Liver (tissue), 9 donors: ENCODE measurements around the gene MAP4K1. TPM values are rescaled to one million over a fixed set of nuclear protein-coding genes. Genes with fewer than 3 reads are reported as not detected.

ENCODE experiments used
- DNase-seq: peaks from one replicate; pipeline ENCODE4 v3.0.0-alpha.2; 2017; ENCODE audit warnings: low spot score
- H3K27ac ChIP-seq, 2 donors: one replicate each; pipeline ENCODE4 v1.7.0; 2013; ENCODE audit warnings: inconsistent platforms in 2 of 2, low read length in 2 of 2, control low read depth in 1 of 2, low read depth in 1 of 2, mild to moderate bottlenecking in 1 of 2
- H3K27me3 ChIP-seq, 4 donors: one replicate each; pipeline versions ENCODE4 v1.6.1 to v1.7.0; 2013; ENCODE audit warnings: low read length in 3 of 4, inconsistent platforms in 1 of 4, mild to moderate bottlenecking in 1 of 4, moderate library complexity in 1 of 4; ENCODE audit not compliant: control insufficient read depth in 4 of 4, insufficient read depth in 4 of 4
- H3K36me3 ChIP-seq, 4 donors: one replicate each; pipeline versions ENCODE4 v1.6.1 to v1.7.0; 2013; ENCODE audit warnings: low read length in 3 of 4, mild to moderate bottlenecking in 3 of 4, low read depth in 1 of 4, moderate library complexity in 1 of 4; ENCODE audit not compliant: control insufficient read depth in 4 of 4, insufficient read depth in 3 of 4
- H3K4me1 ChIP-seq, 4 donors: one replicate each; pipeline versions ENCODE4 v1.6.1 to v1.7.0; 2013; ENCODE audit warnings: low read length in 3 of 4, mild to moderate bottlenecking in 3 of 4, moderate library complexity in 1 of 4; ENCODE audit not compliant: control insufficient read depth in 4 of 4, insufficient read depth in 4 of 4
- H3K4me3 ChIP-seq, 3 donors: one replicate each; pipeline versions ENCODE4 v1.6.1 to v1.7.0; 2013; ENCODE audit warnings: low read length in 3 of 3, control low read depth in 1 of 3, low read depth in 1 of 3, mild to moderate bottlenecking in 1 of 3
- H3K9ac ChIP-seq, 2 donors: one replicate each; pipeline ENCODE4 v1.7.0; 2013; ENCODE audit warnings: low read length in 2 of 2, mild to moderate bottlenecking in 2 of 2, moderate library complexity in 2 of 2, control low read depth in 1 of 2, low read depth in 1 of 2
- H3K9me3 ChIP-seq, 4 donors: one replicate each; pipeline versions ENCODE4 v1.6.1 to v1.7.0; 2013; ENCODE audit warnings: low read length in 3 of 4; ENCODE audit not compliant: control insufficient read depth in 4 of 4
- EGR1 ChIP-seq, 2 donors: IDR thresholded peaks; 2 replicates each; pipeline ENCODE4 v1.6.1; 2016 to 2018; ENCODE audit warnings: antibody characterized with exemption in 2 of 2, low read depth in 2 of 2
- FOXA1 ChIP-seq: IDR thresholded peaks from 2 replicates; pipeline ENCODE4 v1.6.1; 2016; ENCODE audit warnings: antibody characterized with exemption
- FOXA2 ChIP-seq: IDR thresholded peaks from 2 replicates; pipeline ENCODE4 v1.6.1; 2016; ENCODE audit warnings: antibody characterized with exemption
- GABPA ChIP-seq, 2 donors: IDR thresholded peaks in 1 of 2; conservative IDR thresholded peaks in 1 of 2; 2 replicates each; pipeline ENCODE4 v1.6.1; 2016; ENCODE audit warnings: antibody characterized with exemption in 2 of 2, mild to moderate bottlenecking in 1 of 2, moderate library complexity in 1 of 2
- HNF4A ChIP-seq, 2 donors: conservative IDR thresholded peaks; 2 replicates each; pipeline ENCODE4 v1.6.1; 2016; ENCODE audit warnings: antibody characterized with exemption in 2 of 2, mild to moderate bottlenecking in 2 of 2
- HNF4G ChIP-seq: IDR thresholded peaks from 2 replicates; pipeline ENCODE4 v1.6.1; 2016; ENCODE audit warnings: antibody characterized with exemption
- JUND ChIP-seq, 2 donors: IDR thresholded peaks; 2 replicates each; pipeline ENCODE4 v1.6.1; 2016; ENCODE audit warnings: antibody characterized with exemption in 2 of 2
- NR2F2 ChIP-seq: IDR thresholded peaks from 2 replicates; pipeline ENCODE4 v1.6.1; 2016; ENCODE audit warnings: antibody characterized with exemption
- RAD21 ChIP-seq, 2 donors: IDR thresholded peaks; 2 replicates each; pipeline ENCODE4 v1.6.1; 2016; ENCODE audit warnings: antibody characterized with exemption in 2 of 2, mild to moderate bottlenecking in 2 of 2
- REST ChIP-seq: IDR thresholded peaks from 2 replicates; pipeline ENCODE4 v1.6.1; 2016; ENCODE audit warnings: antibody characterized with exemption, mild to moderate bottlenecking
- RXRA ChIP-seq, 2 donors: IDR thresholded peaks; 2 replicates each; pipeline ENCODE4 v1.6.1; 2017 to 2018; ENCODE audit warnings: antibody characterized with exemption in 2 of 2, mild to moderate bottlenecking in 1 of 2
- SP1 ChIP-seq: IDR thresholded peaks from 2 replicates; pipeline ENCODE4 v1.6.1; 2018; ENCODE audit warnings: antibody characterized with exemption, mild to moderate bottlenecking
- TAF1 ChIP-seq: conservative IDR thresholded peaks from 2 replicates; pipeline ENCODE4 v1.6.1; 2016; ENCODE audit warnings: antibody characterized with exemption, mild to moderate bottlenecking
- YY1 ChIP-seq: IDR thresholded peaks from 2 replicates; pipeline ENCODE4 v1.6.1; 2016; ENCODE audit warnings: antibody characterized with exemption, mild to moderate bottlenecking
- ZBTB33 ChIP-seq: IDR thresholded peaks from 2 replicates; pipeline ENCODE4 v1.6.1; 2016; ENCODE audit warnings: antibody characterized with exemption
- WGBS: extraction: QIAGEN DNeasy Blood & Tissue Kit; methylation state at CpG from one replicate; pipeline ENCODE4 v1.1.7; 2013; 5-methylcytosine and 5-hydroxymethylcytosine counted together
- polyA plus RNA-seq, 2 donors: library from polyadenylated mRNA; stranded (reverse) in 1 of 2; unstranded in 1 of 2; fragments of 200-250 nt in 1 of 2; fragments of >200 nt in 1 of 2; fragmentation: Nextera tagmentation in 1 of 2; extraction: Ambion mirVana in 1 of 2; gene quantifications; one replicate each; pipeline versions ENCODE4 v1.2.1 to v1.2.3, GENCODE V29; 2013 to 2015
- total RNA-seq, 2 donors: library from RNA; depleted of rRNA; stranded (reverse); fragments of >200 nt; gene quantifications; one replicate each; pipeline ENCODE4 v1.2.3, GENCODE V29; 2014
- TF ChIP-seq, protein P1 (sequence below): fragments of 150-350 bp; IDR thresholded peaks from 2 replicates; pipeline ENCODE4 v1.5.1; 2017; ENCODE audit warnings: improper control_type of control experiment, low read depth, low read length; ENCODE audit not compliant: missing input control
- TF ChIP-seq, protein P2 (sequence below): IDR thresholded peaks from 2 replicates; pipeline ENCODE4 v1.6.1; 2016; ENCODE audit warnings: antibody characterized with exemption
- donor health status: healthy.
- donor health status: healthy.
- donor health status: healthy.
- donor health status: healthy.
- donor health status: healthy.

MAP4K1 gene
- total and polyA plus RNA-seq, 4 donors, result 0.89 to 3.1 (median 1.9) TPM

GRCh38 chr19:38644719-38645118, 27.0 kb upstream of the MAP4K1 start:
- no peaks in the 10 kb centered on the region for H3K9me3 ChIP-seq
- H3K9ac ChIP-seq, result no peak overlapping the region
- no peak for DNase-seq
- no peaks in the 10 kb centered on the region for H3K27me3 ChIP-seq
- 87% methylated on average over 8 of the region's 8 CpGs for WGBS
- H3K27ac ChIP-seq, result no peak overlapping the region
- H3K4me1 ChIP-seq, result peaks cover 3 to 6% (median 5%) of the 10 kb centered on the region in 4 donors
- H3K36me3 ChIP-seq, result no peaks in the 10 kb centered on the region
- TF ChIP-seq, protein P1, sequence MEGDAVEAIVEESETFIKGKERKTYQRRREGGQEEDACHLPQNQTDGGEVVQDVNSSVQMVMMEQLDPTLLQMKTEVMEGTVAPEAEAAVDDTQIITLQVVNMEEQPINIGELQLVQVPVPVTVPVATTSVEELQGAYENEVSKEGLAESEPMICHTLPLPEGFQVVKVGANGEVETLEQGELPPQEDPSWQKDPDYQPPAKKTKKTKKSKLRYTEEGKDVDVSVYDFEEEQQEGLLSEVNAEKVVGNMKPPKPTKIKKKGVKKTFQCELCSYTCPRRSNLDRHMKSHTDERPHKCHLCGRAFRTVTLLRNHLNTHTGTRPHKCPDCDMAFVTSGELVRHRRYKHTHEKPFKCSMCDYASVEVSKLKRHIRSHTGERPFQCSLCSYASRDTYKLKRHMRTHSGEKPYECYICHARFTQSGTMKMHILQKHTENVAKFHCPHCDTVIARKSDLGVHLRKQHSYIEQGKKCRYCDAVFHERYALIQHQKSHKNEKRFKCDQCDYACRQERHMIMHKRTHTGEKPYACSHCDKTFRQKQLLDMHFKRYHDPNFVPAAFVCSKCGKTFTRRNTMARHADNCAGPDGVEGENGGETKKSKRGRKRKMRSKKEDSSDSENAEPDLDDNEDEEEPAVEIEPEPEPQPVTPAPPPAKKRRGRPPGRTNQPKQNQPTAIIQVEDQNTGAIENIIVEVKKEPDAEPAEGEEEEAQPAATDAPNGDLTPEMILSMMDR, result no peak
- TF ChIP-seq RXRA (IDR thresholded peaks at IDR 0.05) (no peak), ZBTB33 (no peak), FOXA1 (no peak), YY1 (no peak), FOXA2 (no peak), TAF1 (no peak), HNF4A (conservative IDR thresholded peaks at IDR 0.05) (no peak), EGR1 (IDR thresholded peaks at IDR 0.05; ENCODE audit: low read depth in 2 of 2) (no peak), GABPA (IDR thresholded peaks at IDR 0.05 in 1 of 2, conservative IDR thresholded peaks at IDR 0.05 in 1 of 2) (no peak), NR2F2 (no peak), HNF4G (no peak), SP1 (no peak), JUND (IDR thresholded peaks at IDR 0.05) (no peak), REST (no peak)
- TF ChIP-seq, protein P2, sequence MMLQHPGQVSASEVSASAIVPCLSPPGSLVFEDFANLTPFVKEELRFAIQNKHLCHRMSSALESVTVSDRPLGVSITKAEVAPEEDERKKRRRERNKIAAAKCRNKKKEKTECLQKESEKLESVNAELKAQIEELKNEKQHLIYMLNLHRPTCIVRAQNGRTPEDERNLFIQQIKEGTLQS, result no peak
- H3K4me3 ChIP-seq, result no peak overlapping the region

DNA sequence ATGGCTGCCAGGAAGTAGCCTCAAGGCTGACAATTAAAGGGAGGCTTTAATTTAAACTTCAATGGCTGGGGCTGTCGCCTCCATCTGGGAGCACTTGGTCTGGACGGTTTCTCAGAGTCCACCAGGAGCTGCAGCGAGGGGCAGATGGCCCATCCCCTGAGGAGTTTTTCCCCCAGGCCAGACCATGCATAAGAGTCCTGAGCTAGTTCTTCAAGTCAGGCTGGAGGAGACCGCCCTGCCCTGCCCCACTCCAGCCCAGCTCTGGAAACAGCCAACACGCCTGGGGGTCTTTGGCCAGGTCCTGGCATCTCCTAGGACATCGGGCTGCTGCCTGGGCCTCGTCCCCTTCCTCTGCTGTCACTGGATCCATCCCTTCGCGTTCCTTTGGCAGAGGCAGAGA, 24.4 kb upstream of the MAP4K1 start:
- H3K27ac ChIP-seq, result no peak overlapping the region
- no peaks in the 10 kb centered on the region for H3K4me1 ChIP-seq
- 93% methylated on average over 9 of the region's 9 CpGs for WGBS
- no peak overlapping the region for H3K9ac ChIP-seq
- H3K27me3 ChIP-seq, result no peaks in the 10 kb centered on the region
- no peak for DNase-seq
- H3K36me3 ChIP-seq, result peaks cover 0 to 2% (median 0%) of the 10 kb centered on the region in 4 donors
- H3K4me3 ChIP-seq, result no peak overlapping the region
- no peaks in the 10 kb centered on the region for H3K9me3 ChIP-seq
- no peak for TF ChIP-seq HNF4G
- TF ChIP-seq YY1, result no peak
- no peak for TF ChIP-seq HNF4A (conservative IDR thresholded peaks at IDR 0.05)
- TF ChIP-seq, protein P2, result no peak
- TF ChIP-seq GABPA (IDR thresholded peaks at IDR 0.05 in 1 of 2, conservative IDR thresholded peaks at IDR 0.05 in 1 of 2), result no peak
- no peak for TF ChIP-seq REST
- no peak for TF ChIP-seq SP1
- no peak for TF ChIP-seq FOXA1
- no peak for TF ChIP-seq EGR1 (IDR thresholded peaks at IDR 0.05; ENCODE audit: low read depth in 2 of 2)
- no peak for TF ChIP-seq RXRA (IDR thresholded peaks at IDR 0.05)
- TF ChIP-seq, protein P1, result no peak
- no peak for TF ChIP-seq JUND (IDR thresholded peaks at IDR 0.05)
- TF ChIP-seq FOXA2, result no peak
- TF ChIP-seq RAD21 (IDR thresholded peaks at IDR 0.05), result no peak
- no peak for TF ChIP-seq NR2F2
